NCI-H82 treated with DMSO at 0.1 percent for 48 hours (cell line): ENCODE measurements around the gene ARPC3.
"Not testable (repeated sequence)": the region's sequence is repeated elsewhere in the genome, so short reads cannot be mapped to it uniquely, and the experiment has no call there.

Experiments
- DNase-seq: peaks from one replicate; lab custom pipeline; 2025; ENCODE audit not compliant: unreplicated experiment; lab: John Stamatoyannopoulos, UW

ARPC3 gene

GRCh38 chr12:110420644-110421043 lies 29.5 kb downstream of the ARPC3 start:
- not testable (repeated sequence) for DNase-seq

GRCh38 chr12:110417113-110417512 lies 33.0 kb downstream of the ARPC3 start:
- DNase-seq = not testable (repeated sequence)

GRCh38 chr12:110410086-110410485 lies 40.1 kb downstream of the ARPC3 start:
- not testable (repeated sequence) for DNase-seq

- not testable (repeated sequence) for DNase-seq
Observed at GRCh38 chr12:110405126-110405662, 44.9 kb downstream of the ARPC3 start.

- peak; percentile 65 for DNase-seq
Observed at GRCh38 chr12:110403976-110404682, 46.0 kb downstream of the ARPC3 start.

GRCh38 chr12:110403146-110403975 lies 46.8 kb downstream of the ARPC3 start, which contains the start of gene ANAPC7:
ANAPC7 (minus strand) TSS chr12:110403708; CDS start chr12:110403627, 81 bp downstream.
- DNase-seq = peak; percentile 65
